ENCODE results near the gene MPP1.

MPP1 gene

GRCh38 chrX:154730253-154730891, 74.9 kb downstream of the MPP1 start:
- Histone ChIP-seq H3K9ac (ENCODE audit: low read length in 2 of 2) (no peak overlapping the region), H3K27me3 (ENCODE audit: control insufficient read depth in 1 of 2, insufficient read depth in 2 of 2, low read length in 2 of 2) (peaks cover 0 to 8% of the 10 kb centered on the region in 2 donors), H3K36me3 (ENCODE audit: control insufficient read depth in 2 of 2, insufficient read depth in 2 of 2, low read length in 2 of 2) (no peaks in the 10 kb centered on the region), H3K4me1 (ENCODE audit: control insufficient read depth, insufficient read depth, low read length) (peaks cover 70% of the 10 kb centered on the region), H3K9me3 (ENCODE audit: control insufficient read depth in 2 of 2, low read length in 2 of 2) (no peaks in the 10 kb centered on the region), H3K4me3 (ENCODE audit: low read length in 2 of 2) (no peak overlapping the region), H3K27ac (ENCODE audit: low read length) (peak overlapping the region; percentile 70)

GRCh38 chrX:154729439-154729838, 75.8 kb downstream of the MPP1 start:
- H3K36me3 ChIP-seq (ENCODE audit: control insufficient read depth in 2 of 2, insufficient read depth in 2 of 2, low read length in 2 of 2) = no peaks in the 10 kb centered on the region
- H3K27me3 ChIP-seq (ENCODE audit: control insufficient read depth in 1 of 2, insufficient read depth in 2 of 2, low read length in 2 of 2) = peaks cover 0 to 8% of the 10 kb centered on the region in 2 donors
- no peaks in the 10 kb centered on the region for H3K9me3 ChIP-seq (ENCODE audit: control insufficient read depth in 2 of 2, low read length in 2 of 2)
- peaks cover 65% of the 10 kb centered on the region for H3K4me1 ChIP-seq (ENCODE audit: control insufficient read depth, insufficient read depth, low read length)
- H3K4me3 ChIP-seq (ENCODE audit: low read length in 2 of 2) = peak overlapping the region in 1 of 2 donors; percentile 15
- no peak overlapping the region for H3K9ac ChIP-seq (ENCODE audit: low read length in 2 of 2)
- H3K27ac ChIP-seq (ENCODE audit: low read length) = peak overlapping the region; percentile 70

Data from stomach smooth muscle (tissue), 2 donors.